ENCODE data around the gene PTPN1. TPM values are rescaled to one million over a fixed set of nuclear protein-coding genes. Genes with fewer than 3 reads are reported as not detected.

PTPN1 gene
- total and polyA plus RNA-seq, 2 of the 13 experiments (the other 11 are each of a cell fraction or from before 2014, with no cell fraction given) = 17.7 to 37.2 TPM

DNA sequence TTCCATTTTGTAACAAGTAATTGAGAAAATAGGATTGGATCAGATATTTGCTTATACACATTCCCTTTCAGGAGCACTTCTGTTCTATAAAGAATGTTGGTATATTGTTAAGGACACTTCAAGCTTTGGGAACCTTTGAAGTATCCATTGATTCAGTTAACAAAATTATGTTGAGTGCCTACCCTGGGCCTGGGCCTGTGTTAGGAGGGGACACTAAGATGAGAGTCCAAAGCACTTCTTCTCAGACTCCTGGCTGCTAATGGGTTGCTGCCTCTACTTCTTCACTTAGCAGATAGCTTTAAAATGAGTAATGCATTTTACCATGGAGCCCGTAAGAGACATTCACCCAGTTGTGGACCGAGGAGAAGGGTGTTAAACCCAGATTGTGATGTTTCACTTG, 40.3 kb downstream of the PTPN1 start:
- Histone ChIP-seq H3K27me3 (ENCODE audit: control insufficient read depth in 1 of 2, insufficient read depth in 2 of 2, low read length in 2 of 2) (no peaks in the 10 kb centered on the region), H4K20me1 (ENCODE audit: insufficient read depth, low read length) (no peaks in the 10 kb centered on the region), H2AFZ (ENCODE audit: low read length) (no peak overlapping the region), H3K9ac (ENCODE audit: insufficient read depth, low read depth, low read length) (no peak overlapping the region), H3K9me3 (ENCODE audit: low read length) (no peaks in the 10 kb centered on the region), H3K79me2 (ENCODE audit: insufficient read depth, low read length) (peaks cover 2% of the 10 kb centered on the region), H3K36me3 (replicated peaks in 1 of 2; ENCODE audit: control insufficient read depth in 1 of 2, insufficient read depth in 2 of 2, low read length in 2 of 2) (peaks cover 4 to 11% of the 10 kb centered on the region in 2 experiments; a peak in 4 of 5 replicates), H3K4me3 (replicated peaks in 1 of 3; ENCODE audit: insufficient read depth in 1 of 3, low read depth in 2 of 3, low read length in 3 of 3) (no peak overlapping the region), H3K4me1 (ENCODE audit: insufficient read depth, low read length) (peaks cover 25% of the 10 kb centered on the region), H3K4me2 (ENCODE audit: low read depth, low read length) (no peak overlapping the region), H3K27ac (ENCODE audit: extremely low read length, insufficient read depth, low read length) (no peak overlapping the region)
- intact Hi-C loops (cut with micrococcal nuclease; ENCODE audit: unreplicated experiment) = no loop called here
- ChIA-PET POLR2A (interaction anchor here (1.1 kb wide), 1 partner anchor 13 kb away, joined by 3 read pairs; no protein-coding TSS in a partner anchor), CTCF (ENCODE audit: low intra/inter-chr PET ratio, low total read pairs) (no interaction called here)
- TF ChIP-seq, protein P1, sequence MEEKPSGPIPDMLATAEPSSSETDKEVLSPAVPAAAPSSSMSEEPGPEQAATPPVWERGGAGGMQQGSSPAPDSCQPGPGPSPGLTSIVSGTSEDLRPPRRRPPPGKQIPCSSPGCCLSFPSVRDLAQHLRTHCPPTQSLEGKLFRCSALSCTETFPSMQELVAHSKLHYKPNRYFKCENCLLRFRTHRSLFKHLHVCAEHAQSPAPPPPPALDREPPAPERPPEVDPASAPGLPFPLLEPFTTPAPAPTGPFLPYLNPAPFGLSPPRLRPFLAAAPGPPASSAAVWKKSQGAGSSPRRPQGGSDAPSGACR (CRISPR knock-in tag; IDR thresholded peaks at IDR 0.05) = no peak
- TF ChIP-seq ZBTB7B (CRISPR knock-in tag; IDR thresholded peaks at IDR 0.05) (no peak), ATF1 (CRISPR knock-in tag; IDR thresholded peaks at IDR 0.05) (no peak), PRMT3 (CRISPR knock-in tag; IDR thresholded peaks at IDR 0.05; ENCODE audit: borderline replicate concordance, low read depth) (no peak), DPF2 (CRISPR knock-in tag; IDR thresholded peaks at IDR 0.05; ENCODE audit: borderline replicate concordance, low read depth) (no peak), ZNF296 (CRISPR knock-in tag; conservative IDR thresholded peaks at IDR 0.05) (no peak), ISL2 (CRISPR knock-in tag; IDR thresholded peaks at IDR 0.05) (no peak), ZNF816 (CRISPR knock-in tag; IDR thresholded peaks at IDR 0.05; ENCODE audit: borderline replicate concordance) (no peak), HOXD1 (CRISPR knock-in tag; IDR thresholded peaks at IDR 0.05) (no peak), ZNF616 (CRISPR knock-in tag; IDR thresholded peaks at IDR 0.05; ENCODE audit: low read depth) (no peak), DNMT1 (CRISPR knock-in tag; IDR thresholded peaks at IDR 0.05) (no peak), ZBTB42 (CRISPR knock-in tag; IDR thresholded peaks at IDR 0.05) (no peak)
- TF ChIP-seq, protein P2, sequence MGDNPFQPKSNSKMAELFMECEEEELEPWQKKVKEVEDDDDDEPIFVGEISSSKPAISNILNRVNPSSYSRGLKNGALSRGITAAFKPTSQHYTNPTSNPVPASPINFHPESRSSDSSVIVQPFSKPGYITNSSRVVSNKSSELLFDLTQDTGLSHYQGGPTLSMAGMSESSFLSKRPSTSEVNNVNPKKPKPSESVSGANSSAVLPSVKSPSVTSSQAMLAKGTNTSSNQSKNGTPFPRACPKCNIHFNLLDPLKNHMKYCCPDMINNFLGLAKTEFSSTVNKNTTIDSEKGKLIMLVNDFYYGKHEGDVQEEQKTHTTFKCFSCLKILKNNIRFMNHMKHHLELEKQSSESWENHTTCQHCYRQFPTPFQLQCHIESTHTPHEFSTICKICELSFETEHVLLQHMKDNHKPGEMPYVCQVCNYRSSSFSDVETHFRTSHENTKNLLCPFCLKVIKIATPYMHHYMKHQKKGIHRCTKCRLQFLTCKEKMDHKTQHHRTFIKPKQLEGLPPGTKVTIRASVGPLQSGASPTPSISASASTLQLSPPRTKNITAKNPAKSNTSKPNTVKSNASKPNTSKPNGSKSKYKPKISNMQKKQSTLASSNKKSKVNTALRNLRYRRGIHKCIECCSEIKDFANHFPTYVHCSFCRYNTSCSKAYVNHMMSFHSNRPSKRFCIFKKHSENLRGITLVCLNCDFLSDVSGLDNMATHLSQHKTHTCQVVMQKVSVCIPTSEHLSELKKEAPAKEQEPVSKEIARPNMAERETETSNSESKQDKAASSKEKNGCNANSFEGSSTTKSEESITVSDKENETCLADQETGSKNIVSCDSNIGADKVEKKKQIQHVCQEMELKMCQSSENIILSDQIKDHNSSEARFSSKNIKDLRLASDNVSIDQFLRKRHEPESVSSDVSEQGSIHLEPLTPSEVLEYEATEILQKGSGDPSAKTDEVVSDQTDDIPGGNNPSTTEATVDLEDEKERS (CRISPR knock-in tag; IDR thresholded peaks at IDR 0.05) = no peak
- TF ChIP-seq, protein P3, sequence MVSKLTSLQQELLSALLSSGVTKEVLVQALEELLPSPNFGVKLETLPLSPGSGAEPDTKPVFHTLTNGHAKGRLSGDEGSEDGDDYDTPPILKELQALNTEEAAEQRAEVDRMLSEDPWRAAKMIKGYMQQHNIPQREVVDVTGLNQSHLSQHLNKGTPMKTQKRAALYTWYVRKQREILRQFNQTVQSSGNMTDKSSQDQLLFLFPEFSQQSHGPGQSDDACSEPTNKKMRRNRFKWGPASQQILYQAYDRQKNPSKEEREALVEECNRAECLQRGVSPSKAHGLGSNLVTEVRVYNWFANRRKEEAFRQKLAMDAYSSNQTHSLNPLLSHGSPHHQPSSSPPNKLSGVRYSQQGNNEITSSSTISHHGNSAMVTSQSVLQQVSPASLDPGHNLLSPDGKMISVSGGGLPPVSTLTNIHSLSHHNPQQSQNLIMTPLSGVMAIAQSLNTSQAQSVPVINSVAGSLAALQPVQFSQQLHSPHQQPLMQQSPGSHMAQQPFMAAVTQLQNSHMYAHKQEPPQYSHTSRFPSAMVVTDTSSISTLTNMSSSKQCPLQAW (CRISPR knock-in tag; IDR thresholded peaks at IDR 0.05) = no peak
- TF ChIP-seq, protein P4, sequence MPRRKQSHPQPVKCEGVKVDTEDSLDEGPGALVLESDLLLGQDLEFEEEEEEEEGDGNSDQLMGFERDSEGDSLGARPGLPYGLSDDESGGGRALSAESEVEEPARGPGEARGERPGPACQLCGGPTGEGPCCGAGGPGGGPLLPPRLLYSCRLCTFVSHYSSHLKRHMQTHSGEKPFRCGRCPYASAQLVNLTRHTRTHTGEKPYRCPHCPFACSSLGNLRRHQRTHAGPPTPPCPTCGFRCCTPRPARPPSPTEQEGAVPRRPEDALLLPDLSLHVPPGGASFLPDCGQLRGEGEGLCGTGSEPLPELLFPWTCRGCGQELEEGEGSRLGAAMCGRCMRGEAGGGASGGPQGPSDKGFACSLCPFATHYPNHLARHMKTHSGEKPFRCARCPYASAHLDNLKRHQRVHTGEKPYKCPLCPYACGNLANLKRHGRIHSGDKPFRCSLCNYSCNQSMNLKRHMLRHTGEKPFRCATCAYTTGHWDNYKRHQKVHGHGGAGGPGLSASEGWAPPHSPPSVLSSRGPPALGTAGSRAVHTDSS (CRISPR knock-in tag; conservative IDR thresholded peaks at IDR 0.05) = no peak
- 97% methylated on average over 2 of the region's 2 CpGs for WGBS (ENCODE audit: low lambda C conversion rate)
- in situ Hi-C loops (cut with HindIII; ENCODE audit: extremely low pct_ligation_motif_present, low pct_unique_long_range_greater_than_20kb) = no loop called here
- ATAC-seq (no peak), FAIRE-seq (no peak), DNase-seq (ENCODE audit: low spot score) (no peak)
- BruUV-seq (replicated peaks) = no TSS peak
